Adipose tissue (tissue), 3 donors: Measurements from ENCODE around the gene MSRB2. TPM values are rescaled to one million over a fixed set of nuclear protein-coding genes. Genes with fewer than 3 reads are reported as not detected.
A peak's percentile ranks its signal among the peaks of the same experiment; 100 is the strongest.
"Not testable (repeated sequence)": the region's sequence is repeated elsewhere in the genome, so short reads cannot be mapped to it uniquely, and the experiment has no call there.

ENCODE experiments used
- H3K27ac ChIP-seq: one replicate; pipeline ENCODE4 v1.5.1; 2013; ENCODE audit warnings: low read depth, low read length
- WGBS, 3 donors: extraction: QIAGEN DNeasy Blood & Tissue Kit; methylation state at CpG; one replicate each; pipeline ENCODE4 v1.1.7; 2013; 5-methylcytosine and 5-hydroxymethylcytosine counted together
- polyA plus RNA-seq, 3 donors: library from polyadenylated mRNA; stranded (reverse); fragments of 200-250 nt; gene quantifications; one replicate each; pipeline ENCODE4 v1.2.3, GENCODE V29; 2013
- donor health status: healthy with polysubstance abuse.
- donor health status: Bipolar disorder and iron deficiency.
- donor health status: healthy.

Gene MSRB2
- 10 to 100 TPM in 2 of 3 donors, 1 to 10 TPM in 1; 4.7 to 39.4 (median 23.3) TPM for polyA plus RNA-seq

DNA sequence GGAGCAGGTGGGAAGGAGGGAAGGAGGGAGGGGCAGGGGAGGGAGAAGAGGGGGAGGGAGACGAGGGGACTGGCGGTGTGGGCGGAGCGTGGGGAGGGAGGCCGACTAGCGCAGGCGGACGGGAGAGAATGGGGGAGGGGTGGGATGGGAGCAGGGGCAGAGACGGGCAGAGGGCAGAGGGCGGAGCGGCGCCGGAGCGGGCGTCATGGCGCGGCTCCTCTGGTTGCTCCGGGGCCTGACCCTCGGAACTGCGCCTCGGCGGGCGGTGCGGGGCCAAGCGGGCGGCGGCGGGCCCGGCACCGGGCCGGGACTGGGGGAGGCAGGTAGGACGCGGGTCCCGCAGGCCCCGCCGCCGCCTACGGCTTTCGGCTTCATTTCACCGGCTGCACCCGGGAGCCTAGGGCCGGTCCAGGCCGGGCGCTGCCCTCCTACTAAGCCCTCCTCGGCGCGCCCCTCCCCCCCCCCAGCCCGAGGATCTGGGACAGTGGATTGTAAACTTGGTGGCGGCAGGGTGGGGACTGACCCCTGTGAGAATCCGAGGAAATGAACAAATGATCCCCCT lies at the start of gene MSRB2:
Gene MSRB2 (plus strand): TSS at position 176 of the 562 bp plus-strand sequence. CDS start 30 bp downstream, at position 206.
- 0 to 1% (median 1%) methylated on average over 28 to 48 of the region's 50 CpGs for WGBS, 3 donors

DNA sequence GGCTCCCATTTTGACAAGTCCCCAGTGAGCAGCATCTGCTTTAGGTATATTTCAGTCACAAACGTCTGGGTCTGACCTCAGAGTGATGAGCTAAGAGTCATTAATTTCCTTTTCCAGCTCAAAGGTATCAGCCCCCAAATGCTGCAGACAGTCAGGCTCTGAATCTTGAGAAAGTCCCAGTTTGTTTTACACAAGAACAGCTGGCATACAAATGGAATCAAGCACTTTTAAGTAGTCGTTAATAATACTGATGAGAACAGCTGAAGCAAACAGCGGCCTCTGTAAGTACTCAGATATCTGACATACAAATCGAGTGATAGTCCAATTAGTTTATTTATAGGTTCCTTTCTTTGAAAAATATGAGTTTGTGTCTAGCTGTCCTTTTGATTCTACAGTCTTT lies 49.4 kb upstream of the MSRB2 start:
- H3K27ac ChIP-seq = no peak overlapping the region
- 21 to 63% (median 57%) methylated on average over 4 of the region's 4 CpGs for WGBS, 3 donors

More for the DNA sequence above, at the start of gene MSRB2:
- peak within 1 kb of the TSS; percentile 83 for H3K27ac ChIP-seq

DNA sequence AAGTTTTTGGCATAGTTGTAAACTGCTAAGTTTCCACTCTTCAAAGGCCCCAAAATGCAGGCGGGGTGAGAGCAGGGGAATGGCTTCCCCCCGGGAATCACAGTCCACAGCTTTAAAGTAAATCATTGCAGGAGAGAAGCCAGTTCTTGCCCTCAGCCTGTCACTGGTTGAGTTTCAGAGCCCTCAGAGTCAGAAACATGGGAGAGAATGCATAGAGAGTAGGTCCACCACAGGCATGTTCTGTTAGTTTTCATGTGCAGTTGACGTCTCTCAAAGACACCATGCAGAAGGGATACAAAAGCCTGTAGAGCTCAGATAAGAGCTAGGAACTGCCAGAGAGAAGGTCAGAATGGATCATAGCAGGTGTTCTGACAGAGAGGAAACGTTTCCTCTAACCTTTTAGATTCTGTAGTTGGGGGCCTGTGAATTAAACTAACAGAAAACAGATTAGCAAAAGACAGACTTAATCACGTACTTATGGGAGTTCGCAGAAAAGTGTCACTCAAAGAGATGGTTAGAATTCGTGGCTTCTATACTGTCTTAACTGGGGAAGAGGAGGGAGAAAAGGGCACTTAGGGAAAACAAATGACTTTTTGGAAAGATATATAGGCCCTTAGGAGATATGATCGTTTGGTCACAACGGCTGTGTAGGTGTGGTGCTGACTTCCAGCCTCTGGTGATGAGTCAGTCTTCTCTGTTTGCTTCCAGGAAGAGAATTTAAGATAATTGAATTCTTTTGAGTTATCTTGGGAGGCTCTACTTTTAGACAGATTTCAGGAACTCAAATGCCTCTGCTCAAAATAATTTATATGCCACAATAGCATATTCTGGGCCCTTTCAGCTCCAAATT lies 48.0 kb upstream of the MSRB2 start:
- WGBS, 3 donors = 53 to 63% (median 59%) methylated on average over 9 of the region's 9 CpGs
- no peak overlapping the region for H3K27ac ChIP-seq

- H3K27ac ChIP-seq = no peak overlapping the region
- WGBS, 3 donors = 91 to 99% (median 98%) methylated on average over 4 of the region's 4 CpGs
These were observed 47.2 kb upstream of the MSRB2 start for GRCh38 chr10:23048191-23048590.

GRCh38 chr10:23051278-23051677 lies 44.1 kb upstream of the MSRB2 start:
- whole genome bisulfite sequencing, 3 donors = 88 to 96% (median 95%) methylated on average over 3 of the region's 3 CpGs
- H3K27ac ChIP-seq = no peak overlapping the region

GRCh38 chr10:23051855-23052331 lies 43.5 kb upstream of the MSRB2 start:
- H3K27ac ChIP-seq = no peak overlapping the region
- 84 to 94% (median 93%) methylated on average over 5 of the region's 5 CpGs for WGBS, 3 donors

GRCh38 chr10:23053036-23053435 lies 42.3 kb upstream of the MSRB2 start:
- 26 to 81% (median 32%) methylated on average over 1 of the region's 1 CpG for WGBS, 3 donors
- no peak overlapping the region for H3K27ac ChIP-seq

- H3K27ac ChIP-seq = no peak overlapping the region
- WGBS, 3 donors = 63 to 69% (median 63%) methylated on average over 7 of the region's 7 CpGs
These were observed 39.8 kb upstream of the MSRB2 start for GRCh38 chr10:23055424-23056185.

DNA sequence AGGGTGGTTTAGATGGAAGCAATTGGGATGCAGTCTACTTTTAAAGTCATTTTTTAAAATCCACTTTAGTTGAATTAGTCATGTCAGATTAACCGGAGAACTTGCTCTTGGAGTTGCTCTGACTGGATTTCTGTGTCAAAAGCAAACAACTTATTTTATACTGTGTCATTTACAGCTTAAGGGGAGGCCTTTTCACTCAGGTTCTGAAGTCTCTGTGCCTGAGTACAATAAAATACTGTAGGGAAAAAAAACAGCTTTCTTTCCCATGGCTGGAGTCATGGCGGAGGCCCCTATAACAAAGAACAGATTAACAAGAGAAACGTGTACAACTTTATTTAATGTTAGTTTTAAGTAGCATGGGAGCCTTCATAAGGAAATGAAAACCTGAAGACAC lies 39.2 kb upstream of the MSRB2 start:
- H3K27ac ChIP-seq = no peak overlapping the region
- whole genome bisulfite sequencing, 3 donors = 71 to 82% (median 80%) methylated on average over 3 of the region's 3 CpGs

DNA sequence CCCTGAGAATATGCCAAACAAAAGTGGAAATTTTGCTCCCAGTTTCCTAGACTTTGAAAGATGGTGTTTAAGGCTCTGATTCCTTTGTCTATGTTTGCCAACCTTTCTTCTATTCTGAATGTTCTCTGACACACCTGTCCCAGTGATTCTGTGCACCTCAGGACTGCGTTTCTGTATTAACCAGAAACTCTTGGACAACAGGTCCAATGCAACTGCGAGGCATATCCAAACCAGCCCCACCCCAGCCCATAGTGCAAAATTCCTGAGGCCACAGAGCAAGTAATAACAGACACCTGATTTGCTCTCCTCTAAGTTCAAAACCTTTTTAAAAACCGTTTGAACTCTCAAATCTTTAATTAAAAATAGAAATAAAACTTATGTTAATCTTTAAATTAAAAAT lies 37.0 kb upstream of the MSRB2 start:
- WGBS, 3 donors = 60 to 79% (median 67%) methylated on average over 3 of the region's 3 CpGs
- no peak overlapping the region for H3K27ac ChIP-seq

DNA sequence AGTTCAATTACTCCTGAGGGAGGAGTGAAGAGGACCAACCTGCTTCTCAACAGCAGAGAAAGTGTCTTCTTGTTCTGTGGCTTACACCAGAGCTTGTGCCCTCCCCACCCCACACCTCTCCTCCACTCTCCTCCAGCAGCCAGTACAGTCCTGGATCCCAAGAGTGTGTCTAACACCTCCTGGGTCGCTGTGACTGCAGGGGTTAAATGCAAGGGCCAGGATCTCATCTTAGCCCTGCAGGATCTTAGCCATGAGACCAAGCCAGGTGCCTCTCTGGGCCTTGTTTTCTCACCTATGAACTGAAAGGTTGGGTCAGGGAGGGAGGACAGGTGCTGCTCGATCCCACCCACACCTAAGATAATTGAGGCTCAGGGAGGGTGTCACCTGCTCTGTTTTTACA lies 34.5 kb upstream of the MSRB2 start:
- H3K27ac ChIP-seq = no peak overlapping the region
- WGBS, 3 donors = 41 to 69% (median 59%) methylated on average over 2 of the region's 2 CpGs

DNA sequence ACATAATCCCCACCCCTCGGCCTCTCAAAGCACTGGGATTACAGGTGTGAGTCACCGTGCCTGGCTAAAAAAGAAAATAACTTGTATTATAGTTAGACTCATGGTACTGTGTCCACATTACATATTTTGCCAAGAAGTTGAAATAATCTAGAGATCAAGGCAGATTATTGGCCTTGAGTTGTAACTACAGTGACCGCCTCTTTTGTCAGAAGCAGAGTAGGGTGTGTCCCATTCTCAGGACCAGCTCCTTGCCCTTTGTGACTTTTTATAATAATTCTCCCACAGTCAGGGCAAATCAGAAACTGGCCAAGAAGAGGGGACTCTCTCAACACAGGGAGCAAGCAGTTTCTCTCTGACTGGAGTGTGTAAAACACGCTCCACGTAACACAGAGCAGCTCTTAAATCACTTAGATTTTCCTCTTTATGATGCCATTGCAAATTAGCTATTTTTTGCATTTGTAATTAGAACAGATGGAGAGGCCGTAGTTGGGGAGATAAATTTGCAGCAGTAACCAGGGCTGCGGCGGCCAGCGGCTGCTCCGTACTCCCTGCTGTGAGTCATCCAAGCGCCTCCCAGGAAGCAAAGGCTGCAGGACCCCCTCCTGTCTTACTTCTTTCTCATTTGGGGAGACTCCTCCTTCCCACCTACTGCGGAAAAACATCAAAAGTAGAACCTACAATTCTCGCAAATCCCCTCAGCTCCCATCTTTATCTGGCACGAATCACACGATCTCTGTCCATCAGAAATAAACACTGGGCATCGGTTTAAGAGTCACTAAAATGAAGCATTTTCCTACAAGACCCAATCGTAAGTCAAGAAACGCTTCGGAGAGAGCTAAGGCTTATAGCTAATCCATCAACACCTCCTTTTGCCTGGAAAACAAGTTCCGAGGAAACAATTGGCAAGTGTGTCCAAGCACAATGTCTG lies 32.1 kb upstream of the MSRB2 start:
- WGBS, 3 donors = 52 to 80% (median 55%) methylated on average over 20 of the region's 20 CpGs
- no peak overlapping the region for H3K27ac ChIP-seq

DNA sequence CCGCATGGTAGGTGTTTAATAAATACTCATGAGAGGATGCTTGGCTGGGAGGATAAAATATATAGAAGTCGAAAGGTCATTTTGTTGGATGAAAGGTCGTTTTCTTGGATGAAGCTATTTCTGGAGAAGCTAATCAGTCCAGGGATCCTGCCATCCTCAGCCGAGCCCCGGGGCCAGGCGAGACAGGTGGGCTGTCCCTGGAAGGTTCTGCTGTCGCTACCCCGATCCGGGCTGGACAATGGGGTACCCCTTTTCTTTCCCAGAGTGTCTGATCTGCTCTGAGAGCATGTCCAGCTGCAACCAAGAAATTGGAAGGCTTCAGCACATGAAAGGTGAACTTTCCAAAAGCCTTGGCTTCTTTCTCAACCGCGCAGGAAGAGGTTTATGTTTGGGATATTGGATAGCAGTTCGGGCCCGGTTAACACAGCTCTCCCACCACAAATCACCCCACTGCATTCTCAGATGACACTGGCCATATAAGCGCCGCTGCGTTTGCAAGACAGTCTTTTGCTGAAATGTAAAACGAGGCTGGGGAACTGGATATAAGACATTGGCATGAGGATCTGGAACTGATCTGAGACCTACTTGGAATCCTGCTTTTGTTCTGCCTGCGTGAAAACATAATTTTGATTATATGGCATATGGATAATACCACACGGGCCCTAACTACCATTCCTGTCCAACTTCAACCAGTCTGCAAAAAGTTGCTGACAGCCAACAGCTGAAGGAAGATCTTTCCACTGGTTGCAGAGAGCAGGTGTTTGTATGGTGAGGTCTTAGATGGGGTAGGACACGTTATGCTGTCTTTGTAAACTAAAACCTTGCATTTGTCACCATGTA lies 31.2 kb upstream of the MSRB2 start:
- WGBS, 3 donors = 88 to 94% (median 89%) methylated on average over 20 of the region's 20 CpGs
- H3K27ac ChIP-seq = no peak overlapping the region

GRCh38 chr10:23064813-23065114 lies 30.6 kb upstream of the MSRB2 start:
- H3K27ac ChIP-seq = not testable (repeated sequence)
- 91 to 98% (median 94%) methylated on average over 2 of the region's 2 CpGs for WGBS, 3 donors

DNA sequence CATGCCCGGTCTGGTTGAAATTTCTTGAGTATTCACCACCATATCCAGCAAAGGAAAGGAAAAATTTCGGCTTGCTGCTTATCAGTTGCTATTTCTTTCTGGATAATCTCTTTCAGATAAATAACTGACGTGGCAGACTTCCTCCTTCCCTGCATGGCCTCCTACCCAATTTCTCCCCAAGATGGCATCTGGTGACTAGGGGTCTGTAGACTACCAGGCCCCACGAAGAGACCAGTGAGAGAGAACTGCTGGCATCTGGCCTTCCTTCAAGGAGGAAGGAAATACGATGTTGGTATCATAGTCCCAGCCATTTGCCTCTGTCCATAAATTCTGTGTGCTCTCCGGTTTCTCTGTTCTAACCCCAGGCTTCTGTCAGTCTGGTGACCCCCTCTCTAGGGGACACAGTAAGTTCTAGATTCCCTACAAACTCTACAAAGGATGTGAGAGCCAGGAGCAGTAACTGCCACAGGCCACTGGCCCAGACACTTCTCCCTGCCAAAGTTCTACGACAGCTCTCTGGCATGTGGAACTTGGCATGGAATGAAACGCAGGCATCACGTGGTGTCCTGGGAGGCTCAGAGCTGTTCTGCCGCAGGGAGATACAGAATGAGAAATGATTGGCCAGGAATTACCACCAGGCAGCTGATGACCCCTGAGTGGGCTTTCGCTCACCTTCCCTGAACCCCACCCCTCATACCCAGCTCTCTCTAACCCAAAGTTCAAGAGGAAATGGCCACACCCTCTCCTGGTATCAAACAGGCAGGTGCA lies 30.0 kb upstream of the MSRB2 start:
- 27 to 50% (median 40%) methylated on average over 11 of the region's 11 CpGs for WGBS, 3 donors
- H3K27ac ChIP-seq = no peak overlapping the region

- no peak overlapping the region for H3K27ac ChIP-seq
- WGBS, 3 donors = 90 to 93% (median 91%) methylated on average over 12 of the region's 12 CpGs
These were observed 28.0 kb upstream of the MSRB2 start for GRCh38 chr10:23067337-23067736.
